Gastroesophageal sphincter (tissue), 3 donors: ENCODE results near the gene COPS7A.
A peak's percentile ranks its signal among the peaks of the same experiment; 100 is the strongest.

Source experiments
- CTCF ChIP-seq, 4 experiments: fragments of 200-600 bp in 2 of 4; fragments of 450-650 bp in 2 of 4; sonication (generic) in 1 of 4; IDR thresholded peaks; one replicate each; pipeline ENCODE4 v1.5.1; 2017 to 2019; ENCODE audit warnings: antibody characterized with exemption in 4 of 4, mild to moderate bottlenecking in 2 of 4, moderate library complexity in 2 of 4
- EP300 ChIP-seq: sonication (generic); formaldehyde crosslinking; IDR thresholded peaks from one replicate; pipeline ENCODE4 v1.6.1; 2017; ENCODE audit warnings: antibody characterized with exemption, mild to moderate bottlenecking
- POLR2A ChIP-seq, 2 donors: fragments of 450-650 bp; IDR thresholded peaks; one replicate each; pipeline ENCODE4 v1.6.1; 2017; ENCODE audit warnings: antibody characterized with exemption in 2 of 2, mild to moderate bottlenecking in 2 of 2, moderate library complexity in 1 of 2

GRCh38 chr12:6752921-6753771 is 29.3 kb downstream of the COPS7A start, which contains the start of gene MLF2:
- peak in 1 of 4 experiments; percentile 96 for TF ChIP-seq CTCF (IDR thresholded peaks at IDR 0.05)
- TF ChIP-seq EP300, result no peak
- peak; percentile 92 to 93 for TF ChIP-seq POLR2A (IDR thresholded peaks at IDR 0.05)
